Measurements from ENCODE around the gene ZNF512.
"Not testable (repeated sequence)": the region's sequence is repeated elsewhere in the genome, so short reads cannot be mapped to it uniquely, and the experiment has no call there.

DNA sequence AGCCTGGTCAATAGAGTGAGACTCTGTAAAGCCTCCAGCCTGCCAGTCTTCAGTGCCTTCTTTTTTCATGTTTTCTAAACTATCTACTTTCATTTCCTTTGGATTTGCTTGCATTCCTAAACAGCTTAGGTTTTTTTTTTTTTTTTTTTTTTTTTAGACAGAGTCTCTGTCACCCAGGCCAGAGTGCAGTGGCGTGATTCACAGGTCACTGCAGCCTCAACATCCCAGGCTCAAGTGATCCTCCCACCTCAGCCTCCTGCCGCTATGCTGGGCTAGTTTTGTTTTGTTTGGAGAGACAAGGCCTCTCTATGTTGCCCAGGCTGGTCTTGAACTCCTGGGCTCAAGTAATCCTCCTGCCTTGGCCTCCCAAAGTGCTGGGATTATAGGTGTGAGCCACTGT, 47.4 kb downstream of the ZNF512 start:
- TF ChIP-seq, protein P1, sequence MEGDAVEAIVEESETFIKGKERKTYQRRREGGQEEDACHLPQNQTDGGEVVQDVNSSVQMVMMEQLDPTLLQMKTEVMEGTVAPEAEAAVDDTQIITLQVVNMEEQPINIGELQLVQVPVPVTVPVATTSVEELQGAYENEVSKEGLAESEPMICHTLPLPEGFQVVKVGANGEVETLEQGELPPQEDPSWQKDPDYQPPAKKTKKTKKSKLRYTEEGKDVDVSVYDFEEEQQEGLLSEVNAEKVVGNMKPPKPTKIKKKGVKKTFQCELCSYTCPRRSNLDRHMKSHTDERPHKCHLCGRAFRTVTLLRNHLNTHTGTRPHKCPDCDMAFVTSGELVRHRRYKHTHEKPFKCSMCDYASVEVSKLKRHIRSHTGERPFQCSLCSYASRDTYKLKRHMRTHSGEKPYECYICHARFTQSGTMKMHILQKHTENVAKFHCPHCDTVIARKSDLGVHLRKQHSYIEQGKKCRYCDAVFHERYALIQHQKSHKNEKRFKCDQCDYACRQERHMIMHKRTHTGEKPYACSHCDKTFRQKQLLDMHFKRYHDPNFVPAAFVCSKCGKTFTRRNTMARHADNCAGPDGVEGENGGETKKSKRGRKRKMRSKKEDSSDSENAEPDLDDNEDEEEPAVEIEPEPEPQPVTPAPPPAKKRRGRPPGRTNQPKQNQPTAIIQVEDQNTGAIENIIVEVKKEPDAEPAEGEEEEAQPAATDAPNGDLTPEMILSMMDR (conservative IDR thresholded peaks at IDR 0.05), result not testable (repeated sequence)
- TF ChIP-seq ZFX (IDR thresholded peaks at IDR 0.05), result not testable (repeated sequence)

All from C4-2B (cell line).